ENCODE measurements around the gene KIF1A. TPM values are rescaled to one million over a fixed set of nuclear protein-coding genes. Genes with fewer than 3 reads are reported as not detected.
"Not testable (repeated sequence)": the region's sequence is repeated elsewhere in the genome, so short reads cannot be mapped to it uniquely, and the experiment has no call there.

KIF1A gene
- total and polyA plus RNA-seq, 2 of the 8 experiments (the other 6 are each of a cell fraction or from before 2014, with no cell fraction given): 61.3 to 281 TPM

DNA sequence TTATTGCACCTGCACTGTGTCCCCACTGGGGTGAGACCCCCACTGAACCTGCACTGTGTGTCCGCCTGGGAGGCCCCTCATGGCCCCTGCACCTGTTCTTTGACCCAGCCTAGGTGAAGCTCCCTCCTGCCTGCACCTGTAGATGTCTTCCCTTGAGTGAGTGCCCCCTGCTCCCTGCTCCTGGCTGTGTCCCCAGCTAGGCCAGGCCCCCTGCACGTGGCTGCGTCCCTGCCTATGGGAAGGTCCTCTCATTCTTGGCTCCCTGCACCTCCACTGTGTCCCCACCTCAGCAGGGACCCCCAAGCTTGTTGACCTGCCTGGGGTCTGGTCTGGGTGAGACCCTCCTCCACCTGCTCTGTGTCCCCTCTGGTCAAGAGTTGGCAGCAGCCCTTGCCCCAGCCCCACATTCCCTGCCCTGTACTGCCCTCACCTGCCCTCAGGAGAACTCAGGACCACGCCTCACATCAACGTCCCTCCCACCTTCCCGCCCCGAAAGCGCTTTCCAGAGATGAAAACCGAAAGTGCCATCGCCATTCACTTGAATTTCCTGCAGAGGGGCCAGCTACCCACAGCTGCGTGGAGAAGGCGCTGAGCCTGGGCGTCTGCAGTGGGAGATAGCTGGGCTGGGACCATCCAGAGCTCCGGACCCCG, 136.6 kb downstream of the KIF1A start:
- DNase-seq (ENCODE audit: low read depth in 1 of 2, low spot score in 2 of 2); H3K18ac ChIP-seq (ENCODE audit: extremely low read depth, low read length); CTCF ChIA-PET (ENCODE audit: partially characterized antibody); H3K9me3 ChIP-seq (ENCODE audit: insufficient read depth in 2 of 2, low read depth in 1 of 2, low read length in 1 of 2); FAIRE-seq; H2BK15ac ChIP-seq (ENCODE audit: low read length); H3K4me3 ChIP-seq (ENCODE audit: extremely low read depth in 1 of 4, insufficient read depth in 2 of 4, low read depth in 3 of 4, low read length in 4 of 4); H2AK5ac ChIP-seq (ENCODE audit: low read depth, low read length); H4K5ac ChIP-seq (ENCODE audit: insufficient read length, low read depth, low read length); H3K23ac ChIP-seq (ENCODE audit: insufficient read length); H3K56ac ChIP-seq (replicated peaks; ENCODE audit: insufficient read length, low read depth, low read length); H3K4me2 ChIP-seq (ENCODE audit: insufficient read depth in 1 of 2, low read depth in 2 of 2, low read length in 2 of 2); H2BK120ac ChIP-seq (replicated peaks; ENCODE audit: low read depth, low read length); H3K9ac ChIP-seq (replicated peaks in 1 of 4; ENCODE audit: extremely low read depth in 1 of 4, low read depth in 3 of 4, low read length in 3 of 4); H3K4ac ChIP-seq (replicated peaks; ENCODE audit: insufficient read length, low read depth, low read length); H2BK12ac ChIP-seq (ENCODE audit: low read depth, low read length); H3K23me2 ChIP-seq (ENCODE audit: low read depth, low read length); H3K36me3 ChIP-seq (ENCODE audit: control insufficient read depth in 2 of 4, insufficient read depth in 4 of 4, low read length in 3 of 4); H3K79me1 ChIP-seq (ENCODE audit: low read depth, low read length); H4K8ac ChIP-seq (ENCODE audit: extremely low read depth, insufficient read depth, low read length); H2BK20ac ChIP-seq (ENCODE audit: low read length); H3K27ac ChIP-seq (ENCODE audit: low read depth, low read length); H2BK5ac ChIP-seq (ENCODE audit: low read depth, low read length); H3K79me2 ChIP-seq (ENCODE audit: control insufficient read depth in 1 of 2, insufficient read depth in 2 of 2, low read length in 2 of 2); H4K20me1 ChIP-seq (replicated peaks in 1 of 2; ENCODE audit: control insufficient read depth in 1 of 2, insufficient read depth in 2 of 2, low read length in 2 of 2); H2AFZ ChIP-seq (ENCODE audit: low read length); POLR2A ChIA-PET (ENCODE audit: partially characterized antibody); H3K4me1 ChIP-seq (replicated peaks in 1 of 4; ENCODE audit: control insufficient read depth in 3 of 4, insufficient read depth in 4 of 4, low read length in 3 of 4); H3K14ac ChIP-seq (ENCODE audit: insufficient read length); H4K91ac ChIP-seq (replicated peaks; ENCODE audit: insufficient read length, low read length); H3K27me3 ChIP-seq (replicated peaks in 1 of 4; ENCODE audit: control insufficient read depth in 3 of 4, extremely low read depth in 1 of 4, insufficient read depth in 3 of 4, low read length in 3 of 4): not testable (repeated sequence)
- WGBS, 2 experiments (ENCODE audit: extremely low coverage in 1 of 2, insufficient coverage in 1 of 2, insufficient read length in 1 of 2, insufficient replicate concordance in 2 of 2, low coverage in 1 of 2, low lambda C conversion rate in 2 of 2, missing lambda C conversion rate in 1 of 2): 90% methylated on average over 2 of the region's 15 CpGs; no CpG with 5 or more reads in 1 of the 2 experiments
